ENCODE measurements around the gene PPP1R14D. TPM values are rescaled to one million over a fixed set of nuclear protein-coding genes. Genes with fewer than 3 reads are reported as not detected.
A peak's percentile ranks its signal among the peaks of the same experiment; 100 is the strongest.

The PPP1R14D gene
- total and polyA plus RNA-seq, 4 experiments from 2014 or later: not detected

DNA sequence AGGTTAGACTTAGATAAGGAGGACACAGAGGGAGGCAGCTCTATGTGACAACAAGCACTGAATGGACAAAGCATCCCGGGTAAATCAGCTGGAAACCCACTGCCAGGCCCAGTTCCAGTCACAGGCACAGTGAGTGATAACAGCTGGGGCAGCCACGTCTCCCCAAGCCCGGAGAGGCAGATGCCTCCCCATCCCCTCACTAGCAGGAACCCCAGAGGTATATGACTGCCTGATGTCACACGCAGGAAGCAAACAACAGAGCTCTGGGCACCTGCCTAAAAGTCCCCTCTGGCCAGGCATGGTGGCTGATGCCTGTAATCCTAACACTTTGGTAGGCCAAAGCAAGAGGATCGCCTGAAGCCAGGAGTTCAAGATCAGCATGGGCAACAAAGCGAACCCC, 40.5 kb downstream of the PPP1R14D start:
- Histone ChIP-seq H3K27me3 (ENCODE audit: insufficient read depth, low read length) (no peaks in the 10 kb centered on the region), H3K4me3 (ENCODE audit: low read length in 2 of 2) (no peak overlapping the region), H3K4me1 (ENCODE audit: insufficient read depth, low read length) (peaks cover 23% of the 10 kb centered on the region), H3K27ac (ENCODE audit: low read depth, low read length) (no peak overlapping the region), H3K9me3 (ENCODE audit: control insufficient read depth in 1 of 2, low read length in 2 of 2) (no peaks in the 10 kb centered on the region), H3K36me3 (ENCODE audit: insufficient read depth, low read length) (peaks cover 6% of the 10 kb centered on the region)
- no peak for DNase-seq
- H3K36me3 Mint-ChIP-seq: peaks cover 7 to 8% of the 10 kb centered on the region in 2 donors
- intact Hi-C loops (cut with micrococcal nuclease): loop anchor here (2.0 kb wide), 1 partner anchor 19 kb away; the partner anchor contains the start of genes DNAJC17 and ZFYVE19
- peak overlapping the region in 3 of 8 donors; percentile 45 to 68 (median 53) for H3K4me3 Mint-ChIP-seq
- H3K27ac Mint-ChIP-seq: peak overlapping the region in 3 of 7 donors; percentile 12 to 83 (median 75)
- CTCF ChIA-PET (ENCODE audit: partially characterized antibody): interaction anchor here (1.4 to 7.9 kb wide), 5 partner anchors 87 to 198 kb away, joined by 3 to 120 read pairs (median 6); partner anchors contain the start of genes KNL1 and VPS18
- no peaks in the 10 kb centered on the region for H3K27me3 Mint-ChIP-seq
- no peaks in the 10 kb centered on the region for H3K9me3 Mint-ChIP-seq
- POLR2A ChIA-PET (ENCODE audit: partially characterized antibody): interaction anchor here (0.7 to 1.2 kb wide), 5 partner anchors 9 to 98 kb away, joined by 3 to 4 read pairs (median 3); partner anchors contain the start of genes DNAJC17, RAD51 and ZFYVE19
- H3K4me1 Mint-ChIP-seq: peaks cover 20 to 34% (median 25%) of the 10 kb centered on the region in 4 donors

DNA sequence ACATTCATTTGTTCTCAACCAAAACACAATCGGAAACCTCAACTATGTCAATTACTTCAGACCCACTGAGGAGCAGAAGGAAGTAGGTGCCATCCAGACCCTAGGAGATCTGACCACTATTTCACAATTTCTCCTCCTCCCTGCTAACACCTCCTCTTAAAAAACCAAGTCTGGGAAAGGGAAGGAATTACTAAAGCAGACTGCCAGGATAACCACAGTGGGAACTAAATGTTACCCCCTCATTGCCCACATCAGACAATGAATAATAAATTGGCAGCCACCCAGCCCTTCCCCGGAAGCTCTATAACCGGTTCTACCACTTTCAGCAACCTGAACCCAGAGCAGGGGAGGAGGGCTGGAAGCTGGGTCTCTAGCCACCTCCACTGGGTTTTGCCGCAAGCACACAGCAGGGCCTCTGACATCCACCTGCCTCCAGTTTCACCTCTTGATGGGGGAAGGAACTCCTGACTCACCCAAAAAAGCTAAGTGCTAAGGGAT, 41.1 kb downstream of the PPP1R14D start:
- Histone ChIP-seq H3K9me3 (ENCODE audit: control insufficient read depth in 1 of 2, low read length in 2 of 2) (no peaks in the 10 kb centered on the region), H3K27ac (ENCODE audit: low read depth, low read length) (no peak overlapping the region), H3K36me3 (ENCODE audit: insufficient read depth, low read length) (peaks cover 6% of the 10 kb centered on the region), H3K27me3 (ENCODE audit: insufficient read depth, low read length) (no peaks in the 10 kb centered on the region), H3K4me1 (ENCODE audit: insufficient read depth, low read length) (peaks cover 23% of the 10 kb centered on the region), H3K4me3 (ENCODE audit: low read length in 2 of 2) (no peak overlapping the region)
- intact Hi-C loops (cut with micrococcal nuclease): loop anchor here (2.0 kb wide), 1 partner anchor 19 kb away; the partner anchor contains the start of genes DNAJC17 and ZFYVE19
- Mint-ChIP-seq H3K9me3 (no peaks in the 10 kb centered on the region), H3K4me3 (peak overlapping the region in 6 of 8 donors; percentile 44 to 73 (median 49)), H3K27ac (peak overlapping the region in 5 of 7 donors; percentile 24 to 88 (median 75)), H3K27me3 (no peaks in the 10 kb centered on the region), H3K4me1 (peaks cover 22 to 40% (median 28%) of the 10 kb centered on the region in 4 donors), H3K36me3 (peaks cover 8 to 11% of the 10 kb centered on the region in 2 donors)
- POLR2A ChIA-PET (ENCODE audit: partially characterized antibody): interaction anchor here (0.6 to 1.2 kb wide), 5 partner anchors 10 to 93 kb away, joined by 3 to 4 read pairs (median 3); partner anchors contain the start of genes GCHFR and RAD51
- peak; percentile 41 to 75 (median 45) for DNase-seq
- CTCF ChIA-PET (ENCODE audit: partially characterized antibody): interaction anchor here (1.4 to 7.9 kb wide), 5 partner anchors 86 to 198 kb away, joined by 3 to 120 read pairs (median 6); partner anchors contain the start of genes KNL1 and VPS18

DNA sequence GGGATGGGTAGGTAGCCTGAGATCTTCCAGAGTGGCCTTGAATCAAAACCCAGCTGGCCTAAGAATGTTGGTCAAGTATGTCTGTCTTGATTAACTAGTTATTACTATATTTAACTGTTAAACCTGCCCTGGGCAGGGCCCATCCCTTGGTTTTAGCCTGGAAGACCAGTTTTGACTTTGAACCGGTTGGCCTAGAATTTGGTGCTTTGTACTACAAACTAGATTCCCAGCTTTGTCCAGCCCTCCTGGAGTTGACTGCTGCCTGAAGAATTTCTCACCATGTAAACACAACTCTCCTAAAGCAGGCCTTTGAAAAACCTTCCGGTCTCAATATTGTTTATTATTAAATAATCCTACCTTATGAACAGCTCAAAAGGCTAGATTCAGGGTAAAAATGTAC, 42.7 kb downstream of the PPP1R14D start:
- Histone ChIP-seq H3K27me3 (ENCODE audit: insufficient read depth, low read length) (no peaks in the 10 kb centered on the region), H3K36me3 (ENCODE audit: insufficient read depth, low read length) (no peaks in the 10 kb centered on the region), H3K4me3 (ENCODE audit: low read length in 2 of 2) (no peak overlapping the region), H3K9me3 (ENCODE audit: control insufficient read depth in 1 of 2, low read length in 2 of 2) (no peaks in the 10 kb centered on the region), H3K4me1 (ENCODE audit: insufficient read depth, low read length) (peaks cover 23% of the 10 kb centered on the region), H3K27ac (ENCODE audit: low read depth, low read length) (no peak overlapping the region)
- Mint-ChIP-seq H3K27me3 (no peaks in the 10 kb centered on the region), H3K36me3 (peaks cover 0 to 8% of the 10 kb centered on the region in 2 donors), H3K4me3 (no peak overlapping the region), H3K9me3 (no peaks in the 10 kb centered on the region), H3K4me1 (peaks cover 20 to 34% (median 27%) of the 10 kb centered on the region in 4 donors), H3K27ac (no peak overlapping the region)
- ChIA-PET CTCF (ENCODE audit: partially characterized antibody) (interaction anchor here (0.7 to 7.9 kb wide), 9 partner anchors 10 to 196 kb away, joined by 3 to 120 read pairs (median 4); partner anchors contain the start of genes DNAJC17 and ZFYVE19), POLR2A (ENCODE audit: partially characterized antibody) (no interaction called here)
- no peak for DNase-seq
- intact Hi-C loops (cut with micrococcal nuclease): loop anchor here (2.0 kb wide), 1 partner anchor 21 kb away; the partner anchor contains the start of genes DNAJC17 and ZFYVE19

DNA sequence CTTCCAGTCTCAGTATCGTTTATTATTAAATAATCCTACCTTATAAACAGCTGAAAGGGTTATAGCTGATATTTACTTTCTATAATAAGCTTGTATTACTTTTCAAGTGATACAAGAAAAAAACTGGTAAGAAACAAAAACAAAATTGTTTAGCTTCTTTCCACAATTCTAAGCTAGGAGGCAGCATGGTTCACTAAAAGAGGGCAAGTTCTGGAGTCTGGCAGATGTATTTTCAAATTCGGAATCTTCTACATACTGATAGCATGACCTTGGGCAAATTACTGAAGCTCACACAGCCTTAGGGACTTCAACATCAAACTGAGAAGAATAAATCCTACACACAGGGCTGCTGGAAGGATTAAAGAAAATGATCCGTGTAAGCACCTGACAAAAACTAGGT, 43.3 kb downstream of the PPP1R14D start:
- peaks cover 23% of the 10 kb centered on the region for H3K4me1 ChIP-seq (ENCODE audit: insufficient read depth, low read length)
- POLR2A ChIA-PET (ENCODE audit: partially characterized antibody): no interaction called here
- no peak overlapping the region for H3K27ac Mint-ChIP-seq
- no peaks in the 10 kb centered on the region for H3K9me3 Mint-ChIP-seq
- H3K27ac ChIP-seq (ENCODE audit: low read depth, low read length): no peak overlapping the region
- H3K9me3 ChIP-seq (ENCODE audit: control insufficient read depth in 1 of 2, low read length in 2 of 2): no peaks in the 10 kb centered on the region
- H3K36me3 ChIP-seq (ENCODE audit: insufficient read depth, low read length): peaks cover 1% of the 10 kb centered on the region
- H3K4me1 Mint-ChIP-seq: peaks cover 20 to 34% (median 27%) of the 10 kb centered on the region in 4 donors
- peaks cover 0 to 10% of the 10 kb centered on the region in 2 donors for H3K36me3 Mint-ChIP-seq
- DNase-seq: no peak
- H3K27me3 Mint-ChIP-seq: no peaks in the 10 kb centered on the region
- CTCF ChIA-PET (ENCODE audit: partially characterized antibody): interaction anchor here (0.7 to 7.9 kb wide), 9 partner anchors 9 to 196 kb away, joined by 3 to 120 read pairs (median 5); no protein-coding TSS in a partner anchor
- intact Hi-C loops (cut with micrococcal nuclease): no loop called here
- H3K4me3 Mint-ChIP-seq: no peak overlapping the region
- H3K4me3 ChIP-seq (ENCODE audit: low read length in 2 of 2): no peak overlapping the region
- H3K27me3 ChIP-seq (ENCODE audit: insufficient read depth, low read length): no peaks in the 10 kb centered on the region

DNA sequence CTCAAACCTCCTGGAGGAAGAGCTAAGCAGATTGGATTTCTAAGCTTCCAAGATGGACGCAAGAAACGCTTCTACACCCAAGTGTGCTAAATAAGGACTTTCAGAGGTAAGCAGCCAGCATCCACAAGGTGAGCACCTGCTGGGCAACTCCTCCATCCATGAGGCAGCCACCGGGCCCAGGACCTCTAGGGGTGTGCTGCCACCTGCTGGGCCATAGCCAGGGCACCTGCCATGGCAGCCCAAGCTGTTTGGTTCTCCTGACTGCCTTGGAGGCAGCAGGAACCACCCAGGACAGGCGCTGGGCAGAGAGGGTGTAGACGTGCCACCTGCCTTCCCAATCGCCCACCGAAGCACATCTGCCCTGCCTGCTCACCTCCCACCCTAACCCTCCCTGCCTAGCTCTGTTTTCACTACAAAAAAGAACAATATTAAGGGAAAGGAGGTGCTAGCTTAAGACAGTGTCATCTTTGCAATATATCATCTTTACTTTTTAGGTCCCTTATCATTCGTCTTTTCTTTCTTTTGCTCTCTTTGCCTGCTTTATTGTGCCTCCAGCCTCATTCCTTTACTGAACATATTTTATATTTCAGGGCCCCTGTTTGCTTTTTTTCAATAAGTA, 45.8 kb downstream of the PPP1R14D start:
- H3K36me3 Mint-ChIP-seq: peaks cover 3 to 16% of the 10 kb centered on the region in 2 donors
- H3K4me1 Mint-ChIP-seq: peaks cover 13 to 24% (median 17%) of the 10 kb centered on the region in 4 donors
- no peaks in the 10 kb centered on the region for H3K9me3 Mint-ChIP-seq
- no peak overlapping the region for H3K4me3 Mint-ChIP-seq
- no peaks in the 10 kb centered on the region for H3K9me3 ChIP-seq (ENCODE audit: control insufficient read depth in 1 of 2, low read length in 2 of 2)
- H3K4me1 ChIP-seq (ENCODE audit: insufficient read depth, low read length): peaks cover 12% of the 10 kb centered on the region
- intact Hi-C loops (cut with micrococcal nuclease): loop anchor here (1.0 to 5.0 kb wide), 5 partner anchors 18 to 263 kb away; partner anchors contain the start of gene GCHFR
- H3K27me3 Mint-ChIP-seq: no peaks in the 10 kb centered on the region
- H3K27me3 ChIP-seq (ENCODE audit: insufficient read depth, low read length): no peaks in the 10 kb centered on the region
- peaks cover 22% of the 10 kb centered on the region for H3K36me3 ChIP-seq (ENCODE audit: insufficient read depth, low read length)
- peak; percentile 74 to 79 (median 75) for DNase-seq
- H3K27ac ChIP-seq (ENCODE audit: low read depth, low read length): no peak overlapping the region
- ChIA-PET CTCF (ENCODE audit: partially characterized antibody) (interaction anchor here (0.6 to 7.9 kb wide), 41 partner anchors 8 to 401 kb away, joined by 3 to 120 read pairs (median 5); partner anchors contain the start of genes C15orf62, CCDC32, DNAJC17 and GCHFR), POLR2A (ENCODE audit: partially characterized antibody) (interaction anchor here (1.5 to 1.9 kb wide), 3 partner anchors 19 to 193 kb away, joined by 4 to 8 read pairs (median 5); partner anchors contain the start of genes GCHFR and RAD51)
- peak overlapping the region in 3 of 7 donors; percentile 23 to 73 (median 70) for H3K27ac Mint-ChIP-seq
- H3K4me3 ChIP-seq (ENCODE audit: low read length in 2 of 2): no peak overlapping the region

DNA sequence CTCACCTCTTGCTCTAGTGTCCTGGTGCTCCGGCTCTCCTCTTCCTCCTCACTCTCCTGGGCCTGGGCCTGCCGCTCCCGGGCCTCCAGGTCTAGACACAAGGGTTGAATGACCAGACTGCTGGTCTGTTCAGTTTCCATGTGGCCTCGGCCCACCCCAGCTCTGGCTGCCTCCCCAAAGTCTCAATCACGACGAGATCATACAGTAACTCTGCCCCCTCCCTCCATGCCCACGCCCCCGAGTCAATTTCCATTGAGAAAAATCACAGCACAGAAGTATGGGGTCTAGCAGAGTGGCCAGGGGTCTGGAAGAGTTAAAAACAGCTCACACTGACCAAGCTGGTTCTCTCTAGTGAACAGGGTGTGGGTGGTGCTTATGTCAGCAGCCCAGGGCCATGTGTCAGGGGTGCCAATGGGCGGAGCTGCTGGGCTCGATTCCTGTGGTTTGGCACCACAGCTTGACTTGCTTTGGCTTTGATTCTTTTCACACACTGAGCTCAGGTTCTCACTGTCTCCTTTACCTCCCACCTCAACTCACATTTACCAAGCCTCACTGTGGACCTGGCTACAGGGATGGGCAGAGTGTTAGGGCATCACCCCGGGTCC, 51.9 kb downstream of the PPP1R14D start:
- peak in 3 of 5 donors; percentile 20 to 48 (median 25) for DNase-seq
- ChIA-PET CTCF (ENCODE audit: partially characterized antibody) (interaction anchor here (1.4 kb wide), 1 partner anchor 9 kb away, joined by 8 read pairs; no protein-coding TSS in a partner anchor), POLR2A (ENCODE audit: partially characterized antibody) (interaction anchor here (0.6 to 1.7 kb wide), 3 partner anchors 11 to 13 kb away, joined by 3 to 7 read pairs (median 3); partner anchors contain the start of gene GCHFR)
- Histone ChIP-seq H3K4me1 (ENCODE audit: insufficient read depth, low read length) (peaks cover 6% of the 10 kb centered on the region), H3K4me3 (ENCODE audit: low read length in 2 of 2) (no peak overlapping the region), H3K36me3 (ENCODE audit: insufficient read depth, low read length) (peaks cover 64% of the 10 kb centered on the region), H3K9me3 (ENCODE audit: control insufficient read depth in 1 of 2, low read length in 2 of 2) (no peaks in the 10 kb centered on the region), H3K27ac (ENCODE audit: low read depth, low read length) (no peak overlapping the region), H3K27me3 (ENCODE audit: insufficient read depth, low read length) (no peaks in the 10 kb centered on the region)
- H3K36me3 Mint-ChIP-seq: peaks cover 18 to 50% of the 10 kb centered on the region in 2 donors
- peak overlapping the region in 1 of 8 donors; percentile 34 for H3K4me3 Mint-ChIP-seq
- peaks cover 0 to 2% (median 0%) of the 10 kb centered on the region in 8 donors for H3K9me3 Mint-ChIP-seq
- no peaks in the 10 kb centered on the region for H3K27me3 Mint-ChIP-seq
- intact Hi-C loops (cut with micrococcal nuclease): no loop called here
- H3K4me1 Mint-ChIP-seq: peaks cover 3 to 7% (median 6%) of the 10 kb centered on the region in 4 donors
- peak overlapping the region in 3 of 7 donors; percentile 60 to 84 (median 76) for H3K27ac Mint-ChIP-seq
